Measurements from ENCODE around the gene DNASE1L3.

GRCh38 chr3:58242340-58242739, 31.6 kb upstream of the DNASE1L3 start:
- TF ChIP-seq, protein P1, sequence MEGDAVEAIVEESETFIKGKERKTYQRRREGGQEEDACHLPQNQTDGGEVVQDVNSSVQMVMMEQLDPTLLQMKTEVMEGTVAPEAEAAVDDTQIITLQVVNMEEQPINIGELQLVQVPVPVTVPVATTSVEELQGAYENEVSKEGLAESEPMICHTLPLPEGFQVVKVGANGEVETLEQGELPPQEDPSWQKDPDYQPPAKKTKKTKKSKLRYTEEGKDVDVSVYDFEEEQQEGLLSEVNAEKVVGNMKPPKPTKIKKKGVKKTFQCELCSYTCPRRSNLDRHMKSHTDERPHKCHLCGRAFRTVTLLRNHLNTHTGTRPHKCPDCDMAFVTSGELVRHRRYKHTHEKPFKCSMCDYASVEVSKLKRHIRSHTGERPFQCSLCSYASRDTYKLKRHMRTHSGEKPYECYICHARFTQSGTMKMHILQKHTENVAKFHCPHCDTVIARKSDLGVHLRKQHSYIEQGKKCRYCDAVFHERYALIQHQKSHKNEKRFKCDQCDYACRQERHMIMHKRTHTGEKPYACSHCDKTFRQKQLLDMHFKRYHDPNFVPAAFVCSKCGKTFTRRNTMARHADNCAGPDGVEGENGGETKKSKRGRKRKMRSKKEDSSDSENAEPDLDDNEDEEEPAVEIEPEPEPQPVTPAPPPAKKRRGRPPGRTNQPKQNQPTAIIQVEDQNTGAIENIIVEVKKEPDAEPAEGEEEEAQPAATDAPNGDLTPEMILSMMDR (IDR thresholded peaks at IDR 0.05; ENCODE audit: poor library complexity, severe bottlenecking): no peak
- TF ChIP-seq MXI1 (conservative IDR thresholded peaks at IDR 0.05; ENCODE audit: poor library complexity, severe bottlenecking): no peak
- TF ChIP-seq TAF1 (IDR thresholded peaks at IDR 0.05; ENCODE audit: low read depth): no peak
- TF ChIP-seq EZH2 (IDR thresholded peaks at IDR 0.05; ENCODE audit: borderline replicate concordance, insufficient read depth, low read length, poor library complexity, severe bottlenecking): no peak
- no peak for TF ChIP-seq REST (IDR thresholded peaks at IDR 0.05; ENCODE audit: borderline replicate concordance)
- no peak for TF ChIP-seq POLR2AphosphoS5 (IDR thresholded peaks at IDR 0.05)
- no peak for TF ChIP-seq EP300 (conservative IDR thresholded peaks at IDR 0.05; ENCODE audit: poor library complexity, severe bottlenecking)
- no peak for TF ChIP-seq RAD21 (conservative IDR thresholded peaks at IDR 0.05)
- TF ChIP-seq SMC3 (conservative IDR thresholded peaks at IDR 0.05; ENCODE audit: poor library complexity): no peak

All from neural cell (in vitro differentiated cells).